ENCODE data around the gene WDR37.
"Not testable (repeated sequence)": the region's sequence is repeated elsewhere in the genome, so short reads cannot be mapped to it uniquely, and the experiment has no call there.

The WDR37 gene

GRCh38 chr10:1056326-1057105 lies at the start of gene WDR37:
Gene WDR37 (plus strand): TSS chr10:1056385. CDS start chr10:1072156, 15,771 bp downstream.
- peak; percentile 57 to 73 for DNase-seq

- no peak for DNase-seq
These were observed 49.6 kb upstream of the WDR37 start for GRCh38 chr10:1006573-1006972.

GRCh38 chr10:1007583-1007982 lies 48.6 kb upstream of the WDR37 start:
- DNase-seq = no peak

GRCh38 chr10:1009071-1009494 lies 47.1 kb upstream of the WDR37 start:
- no peak for DNase-seq

- not testable (repeated sequence) for DNase-seq
These were observed 46.2 kb upstream of the WDR37 start for GRCh38 chr10:1009947-1010346.

- no peak for DNase-seq
These were observed 45.5 kb upstream of the WDR37 start for GRCh38 chr10:1010703-1011102.

GRCh38 chr10:1011696-1012095 lies 44.5 kb upstream of the WDR37 start:
- no peak for DNase-seq

- no peak for DNase-seq
These were observed 40.5 kb upstream of the WDR37 start for GRCh38 chr10:1015688-1016087.

GRCh38 chr10:1019362-1019761 lies 36.8 kb upstream of the WDR37 start:
- no peak for DNase-seq

GRCh38 chr10:1020460-1020859 lies 35.7 kb upstream of the WDR37 start:
- DNase-seq = no peak

GRCh38 chr10:1020958-1021357 lies 35.2 kb upstream of the WDR37 start:
- DNase-seq = no peak

GRCh38 chr10:1022413-1022812 lies 33.8 kb upstream of the WDR37 start:
- no peak for DNase-seq

- no peak for DNase-seq
These were observed 32.1 kb upstream of the WDR37 start for GRCh38 chr10:1024103-1024502.

- no peak for DNase-seq
These were observed 30.5 kb upstream of the WDR37 start, which contains the start of gene IDI2 for GRCh38 chr10:1025683-1026082. Gene IDI2 (minus strand): TSS chr10:1025859. CDS start chr10:1024723, 1,136 bp downstream.

- no peak for DNase-seq
These were observed 29.6 kb upstream of the WDR37 start for GRCh38 chr10:1026578-1026977.

GRCh38 chr10:1029838-1030237 lies 26.3 kb upstream of the WDR37 start:
- DNase-seq = no peak

GRCh38 chr10:1033601-1034000 lies 22.6 kb upstream of the WDR37 start:
- no peak for DNase-seq

GRCh38 chr10:1034758-1035157 lies 21.4 kb upstream of the WDR37 start:
- DNase-seq = no peak

GRCh38 chr10:1035201-1035600 lies 21.0 kb upstream of the WDR37 start:
- no peak for DNase-seq

GRCh38 chr10:1036341-1036791 lies 19.8 kb upstream of the WDR37 start:
- no peak for DNase-seq

GRCh38 chr10:1037098-1037497 lies 19.1 kb upstream of the WDR37 start:
- DNase-seq = no peak

- not testable (repeated sequence) for DNase-seq
These were observed 17.4 kb upstream of the WDR37 start for GRCh38 chr10:1038769-1039168.

- no peak for DNase-seq
These were observed 16.1 kb upstream of the WDR37 start for GRCh38 chr10:1040133-1040532.

- DNase-seq = no peak
These were observed 14.7 kb upstream of the WDR37 start for GRCh38 chr10:1041514-1041913.

GRCh38 chr10:1043532-1043995 lies 12.6 kb upstream of the WDR37 start:
- no peak for DNase-seq
